GM12873 (cell line): ENCODE results near the gene RABAC1.
A peak's percentile ranks its signal among the peaks of the same experiment; 100 is the strongest.

Experiments used
- TF ChIP-seq, protein P1 (sequence below): IDR thresholded peaks from 2 replicates; pipeline ENCODE4 v1.5.1; 2012; ENCODE audit warnings: low read depth, mild to moderate bottlenecking, moderate library complexity, low read length, control low read depth; ENCODE audit not compliant: insufficient read depth; ENCODE audit errors: missing control alignments

Gene RABAC1

DNA sequence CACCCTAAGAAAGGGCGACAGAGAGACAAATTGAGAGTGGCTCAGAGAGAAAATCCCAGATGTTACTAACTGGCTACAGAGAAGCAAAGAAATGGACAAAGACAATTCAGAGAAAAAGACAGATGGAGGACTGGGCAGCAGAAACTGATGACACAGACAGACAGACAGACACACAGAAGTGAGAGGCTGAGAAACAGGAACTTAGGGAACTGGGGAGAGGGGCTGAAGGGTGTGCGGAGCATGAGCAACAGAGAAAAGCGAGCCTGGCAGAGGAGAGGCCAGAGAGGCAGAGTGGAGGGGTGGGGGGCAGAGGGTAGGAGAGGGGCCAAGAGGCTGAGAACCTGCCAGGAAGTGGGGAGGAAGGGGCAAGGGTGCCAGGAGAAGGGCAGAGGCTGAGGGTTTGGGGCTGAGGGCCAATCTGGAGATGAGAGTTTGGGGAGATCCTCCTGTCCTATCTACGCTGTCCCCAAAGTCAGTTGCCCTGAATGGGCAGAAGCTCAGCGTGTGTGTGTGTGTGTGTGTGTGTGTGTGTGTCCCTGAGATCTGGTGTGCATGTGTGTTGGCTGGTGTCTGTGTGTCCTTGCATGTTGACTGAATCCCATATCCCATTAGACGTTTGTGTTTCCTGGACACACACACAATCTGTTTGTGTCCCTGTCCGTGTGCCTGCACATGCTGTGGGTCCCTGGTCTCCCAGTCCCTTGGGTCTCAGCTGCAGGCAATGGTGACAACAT is 25.3 kb downstream of the RABAC1 start:
- TF ChIP-seq, protein P1, sequence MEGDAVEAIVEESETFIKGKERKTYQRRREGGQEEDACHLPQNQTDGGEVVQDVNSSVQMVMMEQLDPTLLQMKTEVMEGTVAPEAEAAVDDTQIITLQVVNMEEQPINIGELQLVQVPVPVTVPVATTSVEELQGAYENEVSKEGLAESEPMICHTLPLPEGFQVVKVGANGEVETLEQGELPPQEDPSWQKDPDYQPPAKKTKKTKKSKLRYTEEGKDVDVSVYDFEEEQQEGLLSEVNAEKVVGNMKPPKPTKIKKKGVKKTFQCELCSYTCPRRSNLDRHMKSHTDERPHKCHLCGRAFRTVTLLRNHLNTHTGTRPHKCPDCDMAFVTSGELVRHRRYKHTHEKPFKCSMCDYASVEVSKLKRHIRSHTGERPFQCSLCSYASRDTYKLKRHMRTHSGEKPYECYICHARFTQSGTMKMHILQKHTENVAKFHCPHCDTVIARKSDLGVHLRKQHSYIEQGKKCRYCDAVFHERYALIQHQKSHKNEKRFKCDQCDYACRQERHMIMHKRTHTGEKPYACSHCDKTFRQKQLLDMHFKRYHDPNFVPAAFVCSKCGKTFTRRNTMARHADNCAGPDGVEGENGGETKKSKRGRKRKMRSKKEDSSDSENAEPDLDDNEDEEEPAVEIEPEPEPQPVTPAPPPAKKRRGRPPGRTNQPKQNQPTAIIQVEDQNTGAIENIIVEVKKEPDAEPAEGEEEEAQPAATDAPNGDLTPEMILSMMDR: no peak

DNA sequence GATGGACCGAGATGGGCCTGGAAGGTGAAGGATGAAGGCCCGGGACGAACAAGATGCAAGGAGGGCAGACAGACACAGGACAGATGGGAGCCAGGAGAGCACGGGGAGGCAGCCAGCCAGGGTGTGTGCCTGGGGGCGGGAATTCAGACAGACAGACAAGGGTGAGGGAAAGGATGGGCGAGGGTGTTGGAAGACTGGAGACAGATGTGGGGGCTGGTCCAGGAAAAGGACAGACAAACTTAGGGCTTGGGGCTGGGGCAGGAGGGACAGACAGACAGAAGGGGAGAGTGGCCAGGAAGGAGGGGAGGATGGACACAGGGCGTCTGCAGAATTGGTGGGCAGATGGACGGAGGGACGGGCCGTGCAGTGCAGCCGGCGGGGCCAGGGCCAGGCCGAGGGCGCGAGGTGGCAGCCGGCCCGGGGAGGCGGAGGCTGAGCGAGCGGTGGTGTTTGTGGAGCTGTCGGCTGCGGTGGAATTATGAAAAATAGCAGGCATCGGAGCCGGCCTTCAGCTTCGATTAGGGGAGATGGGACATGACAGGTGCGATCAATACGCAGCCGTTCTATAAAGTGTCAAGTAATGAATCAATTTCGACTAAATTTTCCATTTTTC is 26.3 kb downstream of the RABAC1 start:
- TF ChIP-seq, protein P1: no peak

DNA sequence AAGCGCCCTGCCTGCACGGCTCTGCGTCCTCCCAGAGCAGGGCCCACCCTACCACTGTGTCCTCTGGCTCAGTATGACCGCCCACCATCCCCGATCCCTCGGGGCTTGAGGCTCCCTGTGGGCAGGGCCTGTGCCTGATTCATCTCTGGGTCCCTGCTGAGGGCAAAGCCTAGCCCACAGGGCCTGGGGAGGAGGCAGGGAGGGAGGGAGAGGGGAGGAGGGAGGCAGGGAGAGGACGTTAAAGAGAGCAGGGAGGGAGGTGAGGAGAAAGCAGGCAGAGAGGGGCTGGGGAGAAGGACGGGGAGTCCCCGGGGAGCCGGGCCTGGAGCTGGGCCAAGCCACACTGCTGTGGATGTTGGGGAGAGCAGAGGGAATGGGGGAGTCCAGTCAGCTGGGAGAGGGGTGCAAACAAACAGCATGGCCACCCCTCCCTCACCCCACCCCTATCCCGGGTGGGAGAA is 26.8 kb downstream of the RABAC1 start:
- TF ChIP-seq, protein P1: no peak

DNA sequence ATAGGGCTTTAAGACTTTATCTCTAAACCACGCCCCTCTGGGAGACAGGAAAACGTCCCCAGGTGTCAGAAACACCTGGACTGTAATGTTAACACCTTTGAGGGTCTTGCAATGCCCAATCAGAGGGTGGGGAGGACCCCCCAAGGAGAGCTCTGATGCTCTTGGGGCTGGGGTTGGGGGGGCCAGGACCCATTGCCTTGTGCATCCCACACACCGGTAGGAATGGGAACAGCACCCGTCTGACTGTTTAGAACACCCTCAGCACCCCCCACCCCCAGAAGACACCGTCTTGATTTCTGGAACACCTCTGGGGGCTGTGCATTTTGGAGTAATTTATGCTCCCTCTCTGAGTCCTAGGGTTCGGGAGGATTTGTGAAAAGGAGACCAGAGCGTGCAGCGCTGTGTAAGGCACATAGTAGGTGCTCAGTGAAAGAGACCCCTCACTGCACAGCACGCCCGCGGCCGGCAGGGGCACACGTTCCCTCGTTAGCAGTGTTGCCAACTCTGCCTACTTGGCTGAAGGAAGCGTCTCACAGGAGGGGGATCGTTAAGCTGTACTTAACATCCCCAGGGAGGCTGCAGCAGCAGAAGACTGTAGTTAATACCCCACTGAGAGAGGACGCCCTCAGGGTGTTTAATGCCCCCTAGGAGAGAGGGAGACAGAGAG is 28.1 kb downstream of the RABAC1 start:
- TF ChIP-seq, protein P1: peak; percentile 71

DNA sequence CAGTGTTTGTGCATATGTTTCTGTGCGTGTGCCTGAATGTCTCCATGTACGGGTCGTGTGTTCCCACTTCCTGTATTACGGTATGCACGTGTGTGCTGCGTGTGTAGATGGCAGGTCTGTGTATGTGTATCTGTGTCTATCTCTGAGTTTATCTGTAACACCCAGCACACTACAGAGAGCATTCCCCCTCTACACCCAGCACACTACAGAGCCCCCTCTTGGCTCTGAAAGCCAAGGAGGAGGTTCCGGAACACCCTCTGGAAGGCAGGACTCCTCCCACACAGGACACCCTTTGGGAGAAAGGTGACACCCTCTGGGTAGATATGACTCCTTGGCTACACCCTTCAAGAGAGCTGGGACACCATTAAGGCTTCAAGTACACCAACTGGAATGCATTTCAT is 28.8 kb downstream of the RABAC1 start:
- TF ChIP-seq, protein P1: no peak

DNA sequence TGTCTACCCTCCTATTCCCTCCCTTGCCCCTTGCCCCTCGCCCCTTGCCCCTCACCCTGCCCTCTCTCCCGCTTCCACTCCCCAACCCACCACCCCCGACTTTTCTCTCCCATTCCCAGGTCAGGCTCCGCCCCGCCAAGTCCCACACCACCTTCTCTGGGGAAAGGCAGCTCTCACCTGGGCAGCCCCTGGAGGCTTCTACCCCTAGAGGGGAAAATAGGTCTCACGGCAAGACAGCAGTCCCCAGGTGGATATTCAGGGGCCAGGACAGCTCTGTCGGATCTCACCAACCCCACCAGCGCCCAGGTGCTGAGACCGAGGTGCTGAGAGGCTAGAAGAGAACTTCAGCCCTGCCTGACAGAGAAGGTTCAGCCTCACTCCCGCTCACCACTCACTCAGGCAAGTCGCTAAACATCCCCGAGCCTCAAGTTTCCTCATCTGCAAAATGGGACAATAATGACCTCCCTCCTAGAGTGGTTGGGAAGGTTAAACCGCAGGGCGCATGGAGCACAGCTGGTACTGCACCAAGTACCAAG is 29.5 kb downstream of the RABAC1 start:
- TF ChIP-seq, protein P1: no peak
